Measurements from ENCODE around the gene AP2S1.
"Not testable (repeated sequence)": the region's sequence is repeated elsewhere in the genome, so short reads cannot be mapped to it uniquely, and the experiment has no call there.

DNA sequence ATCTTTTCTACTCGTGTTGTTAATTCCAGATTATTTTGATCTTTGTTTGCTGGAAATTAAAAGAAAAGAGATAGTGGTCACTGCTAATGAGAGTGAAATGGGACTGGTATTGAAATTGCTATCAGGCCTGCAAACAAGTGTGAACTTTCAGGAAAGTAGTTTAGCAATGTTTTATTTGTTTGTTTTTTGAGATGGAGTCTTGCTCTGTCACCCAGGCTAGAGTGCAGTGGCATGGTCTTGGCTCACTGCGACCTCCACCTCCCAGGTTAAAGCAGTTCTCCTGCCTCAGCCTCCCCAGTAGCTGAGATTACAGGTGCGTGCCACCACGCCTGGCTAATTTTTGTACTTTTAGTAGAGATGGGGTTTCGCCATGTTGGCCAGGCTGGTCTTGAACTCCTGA lies 20.5 kb upstream of the AP2S1 start:
- TF ChIP-seq, protein P1, sequence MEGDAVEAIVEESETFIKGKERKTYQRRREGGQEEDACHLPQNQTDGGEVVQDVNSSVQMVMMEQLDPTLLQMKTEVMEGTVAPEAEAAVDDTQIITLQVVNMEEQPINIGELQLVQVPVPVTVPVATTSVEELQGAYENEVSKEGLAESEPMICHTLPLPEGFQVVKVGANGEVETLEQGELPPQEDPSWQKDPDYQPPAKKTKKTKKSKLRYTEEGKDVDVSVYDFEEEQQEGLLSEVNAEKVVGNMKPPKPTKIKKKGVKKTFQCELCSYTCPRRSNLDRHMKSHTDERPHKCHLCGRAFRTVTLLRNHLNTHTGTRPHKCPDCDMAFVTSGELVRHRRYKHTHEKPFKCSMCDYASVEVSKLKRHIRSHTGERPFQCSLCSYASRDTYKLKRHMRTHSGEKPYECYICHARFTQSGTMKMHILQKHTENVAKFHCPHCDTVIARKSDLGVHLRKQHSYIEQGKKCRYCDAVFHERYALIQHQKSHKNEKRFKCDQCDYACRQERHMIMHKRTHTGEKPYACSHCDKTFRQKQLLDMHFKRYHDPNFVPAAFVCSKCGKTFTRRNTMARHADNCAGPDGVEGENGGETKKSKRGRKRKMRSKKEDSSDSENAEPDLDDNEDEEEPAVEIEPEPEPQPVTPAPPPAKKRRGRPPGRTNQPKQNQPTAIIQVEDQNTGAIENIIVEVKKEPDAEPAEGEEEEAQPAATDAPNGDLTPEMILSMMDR (conservative IDR thresholded peaks at IDR 0.05; ENCODE audit: low read length): not testable (repeated sequence)
- TF ChIP-seq EZH2phosphoT487 (IDR thresholded peaks at IDR 0.05; ENCODE audit: borderline replicate concordance, low read depth, low read length): not testable (repeated sequence)
